Caco-2 (cell line): ENCODE measurements around the gene PEX5L. TPM values are rescaled to one million over a fixed set of nuclear protein-coding genes. Genes with fewer than 3 reads are reported as not detected.

Source experiments
- BruUV-seq: library from RNA; stranded (reverse); fragments of 400-500 nt; replicated peaks from 2 replicates; lab custom pipeline; 2021; lab: Mats Ljungman, UMichigan
- CTCF ChIA-PET: fragments of 300-600 bp; sonication (Branson Sonifier 250); formaldehyde crosslinking; loops from one replicate; lab custom pipeline; 2022; ENCODE audit warnings: antibody characterized with exemption; lab: Charles Lee
- POLR2A ChIA-PET: fragments of 300-600 bp; sonication (Branson Sonifier 250); formaldehyde crosslinking; loops from one replicate; lab custom pipeline; 2022; ENCODE audit warnings: antibody characterized with exemption; lab: Charles Lee
- DNase-seq, 2 experiments: peaks; one replicate each; pipeline versions ENCODE4 v3.0.0 to v3.0.0-alpha.2; 2020 to 2022
- H3K27me3 ChIP-seq: replicated peaks from 2 replicates; pipeline ENCODE4 v1.6.0; 2011; ENCODE audit warnings: low read length; ENCODE audit not compliant: control insufficient read depth, insufficient read depth
- H3K36me3 ChIP-seq: 2 replicates; pipeline ENCODE4 v1.5.1; 2011; ENCODE audit warnings: low read length; ENCODE audit not compliant: control insufficient read depth, insufficient read depth
- H3K4me1 ChIP-seq: fragments of 250-450 bp; sonication (Bioruptor Pico); 2 replicates; pipeline ENCODE4 v1.5.1; 2020; ENCODE audit warnings: mild to moderate bottlenecking
- H3K4me3 ChIP-seq: 2 replicates; pipeline ENCODE4 v1.5.1; 2011; ENCODE audit warnings: low read depth, mild to moderate bottlenecking, control low read depth, low read length
- H3K9me3 ChIP-seq: fragments of 250-450 bp; sonication (Bioruptor Pico); 2 replicates; pipeline ENCODE4 v1.5.1; 2020; ENCODE audit warnings: mild to moderate bottlenecking, moderate library complexity
- H3K27ac Mint-ChIP-seq: one replicate; pipeline ENCODE4 v1.8.0; 2022; ENCODE audit warnings: mixed read lengths; ENCODE audit not compliant: unreplicated experiment
- H3K27me3 Mint-ChIP-seq: one replicate; pipeline ENCODE4 v1.8.0; 2022; ENCODE audit warnings: mixed read lengths; ENCODE audit not compliant: insufficient read depth, unreplicated experiment
- H3K36me3 Mint-ChIP-seq: one replicate; pipeline ENCODE4 v1.8.0; 2022; ENCODE audit warnings: mild to moderate bottlenecking, mixed read lengths; ENCODE audit not compliant: insufficient read depth, unreplicated experiment
- H3K4me1 Mint-ChIP-seq: one replicate; pipeline ENCODE4 v1.8.0; 2022; ENCODE audit warnings: low read depth, mixed read lengths; ENCODE audit not compliant: unreplicated experiment
- H3K4me3 Mint-ChIP-seq: one replicate; pipeline ENCODE4 v1.8.0; 2022; ENCODE audit warnings: mild to moderate bottlenecking, moderate library complexity, mixed read lengths; ENCODE audit not compliant: unreplicated experiment
- H3K9me3 Mint-ChIP-seq: one replicate; pipeline ENCODE4 v1.8.0; 2022; ENCODE audit warnings: mixed read lengths; ENCODE audit not compliant: unreplicated experiment
- CTCF ChIP-seq, 2 experiments: fragments of 200-600 bp in 1 of 2; IDR thresholded peaks; 1 replicate in 1 of 2; 2 replicates in 1 of 2; pipeline versions ENCODE4 v1.5.1 to v1.8.0; 2011 to 2022; ENCODE audit warnings: antibody characterized with exemption in 1 of 2, control low read depth in 1 of 2, inconsistent platforms in 1 of 2, low read depth in 1 of 2, low read length in 1 of 2, mild to moderate bottlenecking in 1 of 2, moderate library complexity in 1 of 2; ENCODE audit not compliant: insufficient read depth in 1 of 2, severe bottlenecking in 1 of 2, unreplicated experiment in 1 of 2
- intact Hi-C: fragments of 100-400 bp; cut with micrococcal nuclease; formaldehyde crosslinking; loops from one replicate; pipeline ENCODE4 v1.10.0; 2022; ENCODE audit not compliant: unreplicated experiment
- total RNA-seq: library from RNA; stranded (reverse); gene quantifications from 2 replicates; pipeline ENCODE4 v1.2.3, GENCODE V29; 2022

The PEX5L gene
- total RNA-seq, 1 experiment from 2014 or later: not detected

- CTCF ChIA-PET: interaction anchor here (0.6 kb wide), 1 partner anchor 169 kb away, joined by 3 read pairs; no protein-coding TSS in a partner anchor
- Mint-ChIP-seq H3K36me3 (no peaks in the 10 kb centered on the region), H3K9me3 (no peaks in the 10 kb centered on the region), H3K27ac (no peak overlapping the region), H3K4me1 (no peaks in the 10 kb centered on the region), H3K4me3 (no peak overlapping the region), H3K27me3 (peaks cover 15% of the 10 kb centered on the region)
- BruUV-seq: no TSS peak
- H3K27me3 ChIP-seq: no peaks in the 10 kb centered on the region; the same call in 1 of the 2 replicates
- H3K36me3 ChIP-seq: no peaks in the 10 kb centered on the region
- POLR2A ChIA-PET: no interaction called here
- no peak for DNase-seq
- no peak for TF ChIP-seq CTCF (IDR thresholded peaks at IDR 0.05; ENCODE audit: insufficient read depth in 1 of 2, low read depth in 1 of 2, low read length in 1 of 2, severe bottlenecking in 1 of 2, unreplicated experiment in 1 of 2)
- intact Hi-C loops: loop anchor here (5.0 kb wide), 1 partner anchor 115 kb away; no protein-coding TSS in a partner anchor
- H3K4me1 ChIP-seq: no peaks in the 10 kb centered on the region
- H3K4me3 ChIP-seq: no peak overlapping the region
- H3K9me3 ChIP-seq: no peaks in the 10 kb centered on the region
These were observed 109.5 kb downstream of the PEX5L start for GRCh38 chr3:179927191-179927590.

- no TSS peak for BruUV-seq
- CTCF ChIA-PET: no interaction called here
These were observed 114.8 kb downstream of the PEX5L start for GRCh38 chr3:179921951-179922350.

GRCh38 chr3:179921500-179921899 is 115.2 kb downstream of the PEX5L start:
- peaks cover 21% of the 10 kb centered on the region for H3K27me3 Mint-ChIP-seq
- Histone ChIP-seq H3K9me3 (no peaks in the 10 kb centered on the region), H3K4me3 (no peak overlapping the region), H3K36me3 (no peaks in the 10 kb centered on the region), H3K4me1 (no peaks in the 10 kb centered on the region), H3K27me3 (no peaks in the 10 kb centered on the region)
- DNase-seq: no peak
- POLR2A ChIA-PET: no interaction called here
- BruUV-seq: no TSS peak
- no peak overlapping the region for H3K27ac Mint-ChIP-seq
- no peak for TF ChIP-seq CTCF (IDR thresholded peaks at IDR 0.05; ENCODE audit: insufficient read depth in 1 of 2, low read depth in 1 of 2, low read length in 1 of 2, severe bottlenecking in 1 of 2, unreplicated experiment in 1 of 2)
- no peaks in the 10 kb centered on the region for H3K4me1 Mint-ChIP-seq
- intact Hi-C loops: no loop called here
- no peaks in the 10 kb centered on the region for H3K36me3 Mint-ChIP-seq
- CTCF ChIA-PET: no interaction called here
- H3K9me3 Mint-ChIP-seq: no peaks in the 10 kb centered on the region
- no peak overlapping the region for H3K4me3 Mint-ChIP-seq

More at GRCh38 chr3:179921951-179922350, 114.8 kb downstream of the PEX5L start:
- Mint-ChIP-seq H3K4me1 (no peaks in the 10 kb centered on the region), H3K4me3 (no peak overlapping the region), H3K36me3 (no peaks in the 10 kb centered on the region), H3K27me3 (peaks cover 22% of the 10 kb centered on the region), H3K27ac (no peak overlapping the region), H3K9me3 (no peaks in the 10 kb centered on the region)
- Histone ChIP-seq H3K4me1 (no peaks in the 10 kb centered on the region), H3K27me3 (no peaks in the 10 kb centered on the region), H3K36me3 (no peaks in the 10 kb centered on the region), H3K9me3 (no peaks in the 10 kb centered on the region), H3K4me3 (no peak overlapping the region)
- intact Hi-C loops: no loop called here
- POLR2A ChIA-PET: no interaction called here
- no peak for TF ChIP-seq CTCF (IDR thresholded peaks at IDR 0.05; ENCODE audit: insufficient read depth in 1 of 2, low read depth in 1 of 2, low read length in 1 of 2, severe bottlenecking in 1 of 2, unreplicated experiment in 1 of 2)
- DNase-seq: no peak
